ENCODE data around the gene CRAMP1. TPM values are rescaled to one million over a fixed set of nuclear protein-coding genes. Genes with fewer than 3 reads are reported as not detected.

Gene CRAMP1
- total and polyA plus RNA-seq, 2 donors (not counting 3 experiments of a cell fraction or from before 2014, with no cell fraction given) = 21.5 to 30.8 TPM

GRCh38 chr16:1667916-1668315 is 55.8 kb downstream of the CRAMP1 start:
- no peak for DNase-seq (ENCODE audit: low read depth, low spot score)
- H3K79me2 ChIP-seq (ENCODE audit: control insufficient read depth, insufficient read depth, low read length) = no peaks in the 10 kb centered on the region
- ChIA-PET CTCF (no interaction called here), POLR2A (no interaction called here)
- no peaks in the 10 kb centered on the region for H4K20me1 ChIP-seq (replicated peaks; ENCODE audit: control insufficient read depth, extremely low read depth, insufficient read depth, low read length)
- TF ChIP-seq POLR2A (IDR thresholded peaks at IDR 0.05; ENCODE audit: low read depth, low read length) (no peak), POLR2AphosphoS5 (IDR thresholded peaks at IDR 0.05; ENCODE audit: insufficient read depth, low read depth, low read length) (no peak), MYC (IDR thresholded peaks at IDR 0.05; ENCODE audit: low read depth, low read length) (no peak), CTCF (IDR thresholded peaks at IDR 0.05; ENCODE audit: extremely low read depth in 1 of 2, insufficient read depth in 1 of 2, low read depth in 1 of 2, low read length in 2 of 2) (no peak), FOS (IDR thresholded peaks at IDR 0.05; ENCODE audit: borderline replicate concordance, insufficient read depth, low read length) (no peak), JUN (IDR thresholded peaks at IDR 0.05; ENCODE audit: borderline replicate concordance, insufficient read depth, insufficient read length, low read depth) (no peak), MAX (IDR thresholded peaks at IDR 0.05; ENCODE audit: insufficient read depth, insufficient read length) (no peak), GATA2 (IDR thresholded peaks at IDR 0.05; ENCODE audit: insufficient read depth, insufficient read length, low read depth, low read length) (no peak), EZH2 (IDR thresholded peaks at IDR 0.05; ENCODE audit: borderline replicate concordance, low read depth, low read length, severe bottlenecking) (no peak)
- no peak overlapping the region for H3K27ac ChIP-seq (ENCODE audit: insufficient read depth, low read depth, low read length)
- H3K4me3 ChIP-seq (replicated peaks in 1 of 3; ENCODE audit: insufficient read depth in 1 of 3, low read depth in 1 of 3, low read length in 3 of 3) = no peak overlapping the region
- no peak overlapping the region for H2AFZ ChIP-seq (ENCODE audit: low read depth, low read length)
- H3K4me1 ChIP-seq (ENCODE audit: control insufficient read depth, extremely low read depth, insufficient read depth, low read length) = no peaks in the 10 kb centered on the region
- no peaks in the 10 kb centered on the region for H3K27me3 ChIP-seq (ENCODE audit: control insufficient read depth in 2 of 2, insufficient read depth in 2 of 2, low read length in 2 of 2)
- BruUV-seq (replicated peaks) = no TSS peak
- no peaks in the 10 kb centered on the region for H3K9me1 ChIP-seq (replicated peaks; ENCODE audit: control insufficient read depth, extremely low read depth, insufficient read depth, low read length)
- intact Hi-C loops (cut with micrococcal nuclease) = no loop called here
- peaks cover 24 to 81% of the 10 kb centered on the region in 2 experiments for H3K36me3 ChIP-seq (ENCODE audit: control insufficient read depth in 2 of 2, extremely low read depth in 1 of 2, insufficient read depth in 2 of 2, low read length in 2 of 2)
- no peak for FAIRE-seq
- H3K9ac ChIP-seq (replicated peaks; ENCODE audit: extremely low read depth, insufficient read depth, low read length) = no peak overlapping the region
- dilution Hi-C loops (cut with MboI; ENCODE audit: extremely low pct_ligation_motif_present, low sequenced_read_pairs) = no loop called here
- no peak overlapping the region for H3K4me2 ChIP-seq (ENCODE audit: insufficient read depth, low read length)
- no peaks in the 10 kb centered on the region for H3K9me3 ChIP-seq (replicated peaks; ENCODE audit: control insufficient read depth, insufficient read depth, low read length)
